HepG2 (cell line): ENCODE measurements around the gene HYI. TPM values are rescaled to one million over a fixed set of nuclear protein-coding genes. Genes with fewer than 3 reads are reported as not detected.

Source experiments
- ATAC-seq: fragments of 200-7000 bp; cut with Tn5 transposase; 3 replicates; pipeline ENCODE4 v1.9.1; 2020; ENCODE audit warnings: mild to moderate bottlenecking, moderate library complexity
- BruUV-seq: library from RNA; stranded (reverse); fragments of 400-500 nt; replicated peaks from 2 replicates; lab custom pipeline; 2021; lab: Mats Ljungman, UMichigan
- CTCF ChIA-PET: fragments of 300-600 bp; formaldehyde crosslinking; extraction: SDS; loops from one replicate; lab custom pipeline; 2021; ENCODE audit warnings: low total read pairs, inconsistent platforms, low intra/inter-chr PET ratio; lab: Yijun Ruan, JAX
- POLR2A ChIA-PET: fragments of 350-600 bp; sonication (Branson Sonifier 250); formaldehyde crosslinking; loops from one replicate; lab custom pipeline; 2020; ENCODE audit warnings: antibody characterized with exemption, inconsistent platforms; lab: Yijun Ruan, JAX
- DNase-seq: peaks from one replicate; pipeline ENCODE4 v3.0.0-alpha.2; 2015; ENCODE audit warnings: low spot score
- FAIRE-seq: peaks from 3 replicates; lab custom pipeline; 2011; peaks lifted over from hg19 to GRCh38; lab: Jason Lieb, UNC
- H2AFZ ChIP-seq: one replicate; pipeline ENCODE4 v1.6.1; 2011; ENCODE audit warnings: low read length, inconsistent platforms
- H3K27ac ChIP-seq: fragments of 300-600 bp; 3 replicates; pipeline ENCODE4 v1.8.0; 2011; ENCODE audit warnings: mixed run types, mild to moderate bottlenecking, mixed read lengths, low read length, inconsistent platforms; ENCODE audit not compliant: insufficient read depth; ENCODE audit errors: extremely low read length
- H3K27me3 ChIP-seq, 2 experiments: fragments of 200-600 bp in 1 of 2; 2 replicates in 1 of 2; 3 replicates in 1 of 2; pipeline versions ENCODE4 v1.6.0 to v1.8.0; 2011; ENCODE audit warnings: low read length in 2 of 2, mild to moderate bottlenecking in 2 of 2, moderate library complexity in 2 of 2, inconsistent platforms in 1 of 2; ENCODE audit not compliant: insufficient read depth in 2 of 2, control insufficient read depth in 1 of 2
- H3K36me3 ChIP-seq, 2 experiments: fragments of 200-600 bp in 1 of 2; replicated peaks in 1 of 2; 2 replicates in 1 of 2; 3 replicates in 1 of 2; pipeline versions ENCODE4 v1.5.1 to v1.8.0; 2011; ENCODE audit warnings: low read length in 2 of 2, inconsistent platforms in 1 of 2; ENCODE audit not compliant: insufficient read depth in 2 of 2, control insufficient read depth in 1 of 2
- H3K4me1 ChIP-seq: 2 replicates; pipeline ENCODE4 v1.5.1; 2012; ENCODE audit warnings: low read length, inconsistent platforms; ENCODE audit not compliant: insufficient read depth
- H3K4me2 ChIP-seq: 2 replicates; pipeline ENCODE4 v1.6.0; 2011; ENCODE audit warnings: low read depth, low read length, inconsistent platforms
- H3K4me3 ChIP-seq, 3 experiments: fragments of 200-600 bp in 1 of 3; sonication (generic), shearing (Covaris generic) in 1 of 3; replicated peaks in 1 of 3; 2 replicates each; pipeline ENCODE4 v1.5.1; 2011 to 2016; ENCODE audit warnings: low read length in 3 of 3, inconsistent platforms in 2 of 3, low read depth in 2 of 3, mild to moderate bottlenecking in 2 of 3, control low read depth in 1 of 3, mixed read lengths in 1 of 3; ENCODE audit not compliant: insufficient read depth in 1 of 3
- H3K79me2 ChIP-seq: one replicate; pipeline ENCODE4 v1.6.1; 2011; ENCODE audit warnings: low read length, inconsistent platforms; ENCODE audit not compliant: insufficient read depth
- H3K9ac ChIP-seq: 2 replicates; pipeline ENCODE4 v1.6.0; 2011; ENCODE audit warnings: mild to moderate bottlenecking, low read depth, low read length, inconsistent platforms; ENCODE audit not compliant: insufficient read depth
- H3K9me3 ChIP-seq: 2 replicates; pipeline ENCODE4 v1.5.1; 2012; ENCODE audit warnings: mild to moderate bottlenecking, low read length
- H4K20me1 ChIP-seq: 2 replicates; pipeline ENCODE4 v1.6.0; 2011; ENCODE audit warnings: inconsistent platforms, mild to moderate bottlenecking, low read length, moderate library complexity; ENCODE audit not compliant: insufficient read depth
- CBX2 ChIP-seq, 2 experiments: fragments of 200-600 bp in 1 of 2; sonication (generic); formaldehyde crosslinking in 1 of 2; IDR thresholded peaks; 2 replicates each; pipeline versions ENCODE4 v1.7.0 to v1.8.1; 2018 to 2022; ENCODE audit warnings: low read depth in 2 of 2, low read length in 1 of 2, mild to moderate bottlenecking in 1 of 2, missing genetic modification reagents in 1 of 2
- KLF13 ChIP-seq: sonication (generic); formaldehyde crosslinking; IDR thresholded peaks from 2 replicates; pipeline ENCODE4 v1.4.0; 2020; ENCODE audit warnings: mild to moderate bottlenecking, missing genetic modification reagents
- NR3C1 ChIP-seq: sonication (generic); formaldehyde crosslinking; IDR thresholded peaks from 2 replicates; pipeline ENCODE4 v1.4.0; 2020; ENCODE audit warnings: missing genetic modification reagents
- PHF21A ChIP-seq: sonication (generic); formaldehyde crosslinking; IDR thresholded peaks from 2 replicates; pipeline ENCODE4 v1.5.0; 2020; ENCODE audit warnings: mild to moderate bottlenecking, missing genetic modification reagents
- PITX1 ChIP-seq: sonication (generic); formaldehyde crosslinking; IDR thresholded peaks from 2 replicates; pipeline ENCODE4 v1.5.1; 2020; ENCODE audit warnings: mild to moderate bottlenecking, missing genetic modification reagents
- SNAI1 ChIP-seq: sonication (generic); formaldehyde crosslinking; IDR thresholded peaks from 2 replicates; pipeline ENCODE4 v1.5.0; 2020; ENCODE audit warnings: mild to moderate bottlenecking, missing genetic modification reagents, borderline replicate concordance
- TFDP1 ChIP-seq: IDR thresholded peaks from 2 replicates; pipeline ENCODE4 v1.6.1; 2016; ENCODE audit warnings: missing compliant biosample characterization, missing genetic modification reagents, borderline replicate concordance
- YEATS4 ChIP-seq: sonication (generic); formaldehyde crosslinking; IDR thresholded peaks from 2 replicates; pipeline ENCODE4 v1.4.0; 2020; ENCODE audit warnings: missing genetic modification reagents, borderline replicate concordance
- ZEB1 ChIP-seq: IDR thresholded peaks from 2 replicates; pipeline ENCODE4 v1.6.1; 2012; ENCODE audit warnings: mild to moderate bottlenecking, low read depth, inconsistent platforms; ENCODE audit not compliant: insufficient replicate concordance
- ZNF224 ChIP-seq: sonication (generic); formaldehyde crosslinking; IDR thresholded peaks from 2 replicates; pipeline ENCODE4 v1.5.0; 2020; ENCODE audit warnings: mild to moderate bottlenecking, missing genetic modification reagents
- ZNF552 ChIP-seq: sonication (generic); formaldehyde crosslinking; IDR thresholded peaks from 2 replicates; pipeline ENCODE4 v1.9.0; 2022; ENCODE audit warnings: missing genetic modification reagents, mild to moderate bottlenecking, borderline replicate concordance
- WGBS: methylation state at CpG from one replicate; pipeline ENCODE4 v1.1.6; 2017; ENCODE audit warnings: low lambda C conversion rate; 5-methylcytosine and 5-hydroxymethylcytosine counted together
- in situ Hi-C: cut with HindIII; loops from 2 replicates; pipeline ENCODE4 v1.10.0; 2017; ENCODE audit warnings: low pct_unique_long_range_greater_than_20kb; ENCODE audit not compliant: extremely low pct_ligation_motif_present
- intact Hi-C: fragments of 100-400 bp; cut with micrococcal nuclease; formaldehyde crosslinking; loops from one replicate; pipeline ENCODE4 v1.10.0; 2022; ENCODE audit not compliant: unreplicated experiment
- polyA plus RNA-seq, 8 experiments: library from polyadenylated mRNA; depleted of rRNA in 3 of 8; stranded (reverse) in 7 of 8; unstranded in 1 of 8; fragments of >200 nt; fragmentation: Illumina TruSeq in 4 of 8; extraction: Trizol in 4 of 8; gene quantifications; 2 replicates each; pipeline versions ENCODE4 v1.2.1 to v1.2.3, GENCODE V29; 2011 to 2016; ENCODE audit warnings: low read depth in 4 of 8, missing spikeins in 1 of 8, mixed read lengths in 1 of 8; ENCODE audit not compliant: insufficient read depth in 1 of 8
- total RNA-seq, 5 experiments: library from RNA; depleted of rRNA; stranded (reverse); fragments of >200 nt; fragmentation: Illumina TruSeq; extraction: Trizol; gene quantifications; 2 replicates each; pipeline ENCODE4 v1.2.3, GENCODE V29; 2016; ENCODE audit warnings: low read depth in 1 of 5
- TF ChIP-seq, protein P1 (sequence below): sonication (generic); formaldehyde crosslinking; IDR thresholded peaks from 2 replicates; pipeline ENCODE4 v1.4.0; 2020; ENCODE audit warnings: mild to moderate bottlenecking, missing genetic modification reagents

HYI gene
- total and polyA plus RNA-seq, 2 of the 13 experiments (the other 11 are each of a cell fraction or from before 2014, with no cell fraction given), result not detected

- H3K9me3 ChIP-seq, result peaks cover 8% of the 10 kb centered on the region; the same call in 1 of the 2 replicates
- ChIA-PET POLR2A (no interaction called here), CTCF (no interaction called here)
- H4K20me1 ChIP-seq, result no peaks in the 10 kb centered on the region
- peaks cover 7% of the 10 kb centered on the region; the same call in 1 of the 2 replicates for H3K4me1 ChIP-seq
- no peaks in the 10 kb centered on the region for H3K36me3 ChIP-seq
- intact Hi-C loops, result no loop called here
- WGBS, result 0% methylated on average over 1 of the region's 1 CpG
- ATAC-seq, result no peak
- H3K4me3 ChIP-seq, result no peak overlapping the region
- no peaks in the 10 kb centered on the region for H3K79me2 ChIP-seq
- H3K4me2 ChIP-seq, result no peak overlapping the region
- TF ChIP-seq ZNF224 (CRISPR knock-in tag) (no peak), PITX1 (no peak)
- TF ChIP-seq, protein P1, sequence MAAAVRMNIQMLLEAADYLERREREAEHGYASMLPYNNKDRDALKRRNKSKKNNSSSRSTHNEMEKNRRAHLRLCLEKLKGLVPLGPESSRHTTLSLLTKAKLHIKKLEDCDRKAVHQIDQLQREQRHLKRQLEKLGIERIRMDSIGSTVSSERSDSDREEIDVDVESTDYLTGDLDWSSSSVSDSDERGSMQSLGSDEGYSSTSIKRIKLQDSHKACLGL, result no peak
- in situ Hi-C loops, result no loop called here
- H3K9ac ChIP-seq, result no peak overlapping the region
- no peak overlapping the region for H3K27ac ChIP-seq
- H3K27me3 ChIP-seq, result no peaks in the 10 kb centered on the region
- BruUV-seq, result no TSS peak
- H2AFZ ChIP-seq, result no peak overlapping the region
- no peak for DNase-seq
- no peak for FAIRE-seq
Measured at GRCh38 chr1:43488165-43488564, 34.4 kb upstream of the HYI start.

- CTCF ChIA-PET, result no interaction called here
- FAIRE-seq, result no peak
Measured at GRCh38 chr1:43484367-43484766, 30.6 kb upstream of the HYI start.

More at GRCh38 chr1:43484367-43484766, 30.6 kb upstream of the HYI start:
- TF ChIP-seq KLF13 (CRISPR knock-in tag) (no peak), ZNF552 (CRISPR knock-in tag) (no peak), TFDP1 (CRISPR knock-in tag) (no peak), CBX2 (IDR thresholded peaks at IDR 0.05; ENCODE audit: low read depth, low read length) (no peak), CBX2 (CRISPR knock-in tag; IDR thresholded peaks at IDR 0.05; ENCODE audit: low read depth) (no peak), YEATS4 (no peak), PHF21A (CRISPR knock-in tag) (no peak), NR3C1 (CRISPR knock-in tag) (no peak), ZEB1 (no peak), SNAI1 (CRISPR knock-in tag) (no peak)
- TF ChIP-seq, protein P1, result no peak
- no peak for ATAC-seq
- no TSS peak for BruUV-seq
- no peak overlapping the region for H3K9ac ChIP-seq
- no peaks in the 10 kb centered on the region for H4K20me1 ChIP-seq
- H3K27ac ChIP-seq, result no peak overlapping the region
- H3K79me2 ChIP-seq, result no peaks in the 10 kb centered on the region
- POLR2A ChIA-PET, result no interaction called here
- no peak overlapping the region for H3K4me3 ChIP-seq
- H3K36me3 ChIP-seq, result no peaks in the 10 kb centered on the region
- H3K9me3 ChIP-seq, result no peaks in the 10 kb centered on the region
- no peaks in the 10 kb centered on the region for H3K4me1 ChIP-seq
- no peak for DNase-seq
- H3K27me3 ChIP-seq, result no peaks in the 10 kb centered on the region
- H3K4me2 ChIP-seq, result no peak overlapping the region
- in situ Hi-C loops, result no loop called here
- intact Hi-C loops, result no loop called here
- 70% methylated on average over 2 of the region's 2 CpGs for WGBS
- H2AFZ ChIP-seq, result no peak overlapping the region
